Loucy (cell line): ENCODE data around the gene GLRX2.

Source experiments
- H2AFZ ChIP-seq: fragments of 200-600 bp; sonication (generic); 2 replicates; pipeline ENCODE4 v1.6.0; 2016; ENCODE audit warnings: antibody characterized with exemption, mild to moderate bottlenecking, low read length, moderate library complexity
- H3F3A ChIP-seq: fragments of 200-600 bp; 2 replicates; pipeline ENCODE4 v1.6.0; 2016; ENCODE audit warnings: antibody characterized with exemption, low read depth, mild to moderate bottlenecking
- H3K27me3 ChIP-seq: fragments of 200-600 bp; sonication (generic); 2 replicates; pipeline ENCODE4 v1.6.1; 2014; ENCODE audit warnings: low read length, mild to moderate bottlenecking; ENCODE audit not compliant: insufficient read depth, poor library complexity, severe bottlenecking
- H3K36me3 ChIP-seq: fragments of 200-600 bp; sonication (generic); 2 replicates; pipeline ENCODE4 v1.6.1; 2016; ENCODE audit warnings: low read length; ENCODE audit not compliant: insufficient read depth
- H3K4me1 ChIP-seq: fragments of 200-600 bp; sonication (generic); 2 replicates; pipeline ENCODE4 v1.5.1; 2014; ENCODE audit warnings: low read length, mild to moderate bottlenecking; ENCODE audit not compliant: insufficient read depth, poor library complexity, severe bottlenecking
- H3K4me2 ChIP-seq: fragments of 200-600 bp; sonication (generic); 2 replicates; pipeline ENCODE4 v1.6.0; 2014; ENCODE audit warnings: antibody characterized with exemption, low read length, low read depth, mild to moderate bottlenecking; ENCODE audit not compliant: poor library complexity, severe bottlenecking
- H3K4me3 ChIP-seq: fragments of 200-600 bp; sonication (generic); 2 replicates; pipeline ENCODE4 v1.5.1; 2014; ENCODE audit warnings: low read length, mild to moderate bottlenecking, mixed read lengths; ENCODE audit not compliant: poor library complexity, severe bottlenecking
- H3K79me2 ChIP-seq: fragments of 200-600 bp; sonication (generic); 2 replicates; pipeline ENCODE4 v1.6.1; 2014; ENCODE audit warnings: low read length; ENCODE audit not compliant: insufficient read depth
- H3K9ac ChIP-seq: fragments of 200-600 bp; sonication (generic); 2 replicates; pipeline ENCODE4 v1.6.0; 2014; ENCODE audit warnings: mild to moderate bottlenecking, low read depth, low read length, moderate library complexity; ENCODE audit not compliant: poor library complexity, severe bottlenecking
- H3K9me2 ChIP-seq: fragments of 200-600 bp; sonication (generic); replicated peaks from 2 replicates; pipeline ENCODE4 v1.6.1; 2016; ENCODE audit warnings: low read depth, low read length, mixed read lengths
- H3K9me3 ChIP-seq: fragments of 200-600 bp; sonication (generic); 2 replicates; pipeline ENCODE4 v1.6.1; 2014; ENCODE audit warnings: mild to moderate bottlenecking, antibody characterized with exemption, low read length, low read depth; ENCODE audit not compliant: insufficient read depth
- H4K20me1 ChIP-seq: fragments of 200-600 bp; sonication (generic); 2 replicates; pipeline ENCODE4 v1.6.0; 2014; ENCODE audit warnings: antibody characterized with exemption, low read length, mild to moderate bottlenecking; ENCODE audit not compliant: insufficient read depth, poor library complexity, severe bottlenecking
- CTCF ChIP-seq: fragments of 200-600 bp; sonication (generic); conservative IDR thresholded peaks from 2 replicates; pipeline ENCODE4 v1.5.1; 2014; ENCODE audit warnings: mild to moderate bottlenecking, antibody characterized with exemption, low read length
- EZH2phosphoT487 ChIP-seq: fragments of 200-600 bp; IDR thresholded peaks from 2 replicates; pipeline ENCODE4 v1.6.1; 2018; ENCODE audit warnings: antibody characterized with exemption, mild to moderate bottlenecking, moderate library complexity, borderline replicate concordance

GLRX2 gene

GRCh38 chr1:193143285-193143684, 38.1 kb upstream of the GLRX2 start:
- no peak overlapping the region for H3K4me2 ChIP-seq
- H3K4me3 ChIP-seq = no peak overlapping the region
- H3K36me3 ChIP-seq = peaks cover 89% of the 10 kb centered on the region
- H3K9ac ChIP-seq = no peak overlapping the region
- peaks cover 37% of the 10 kb centered on the region for H4K20me1 ChIP-seq
- H3K79me2 ChIP-seq = peaks cover 31% of the 10 kb centered on the region; the same call in 1 of the 2 replicates
- TF ChIP-seq EZH2phosphoT487 (no peak), CTCF (peak; percentile 49)
- no peaks in the 10 kb centered on the region for H3K27me3 ChIP-seq
- no peaks in the 10 kb centered on the region for H3K9me3 ChIP-seq
- no peak overlapping the region for H2AFZ ChIP-seq
- no peaks in the 10 kb centered on the region for H3K4me1 ChIP-seq
- H3K9me2 ChIP-seq = no peaks in the 10 kb centered on the region
- no peaks in the 10 kb centered on the region for H3F3A ChIP-seq

GRCh38 chr1:193142409-193142808, 37.2 kb upstream of the GLRX2 start:
- Histone ChIP-seq H3K36me3 (peaks cover 90% of the 10 kb centered on the region), H3K9me2 (no peaks in the 10 kb centered on the region), H4K20me1 (peaks cover 37% of the 10 kb centered on the region), H3K79me2 (peaks cover 31% of the 10 kb centered on the region; the same call in 1 of the 2 replicates), H2AFZ (no peak overlapping the region), H3K27me3 (no peaks in the 10 kb centered on the region), H3K9ac (no peak overlapping the region), H3K4me2 (no peak overlapping the region), H3K4me3 (no peak overlapping the region), H3K4me1 (no peaks in the 10 kb centered on the region), H3K9me3 (no peaks in the 10 kb centered on the region), H3F3A (no peaks in the 10 kb centered on the region)
- TF ChIP-seq EZH2phosphoT487 = no peak
- no peak for TF ChIP-seq CTCF

- Histone ChIP-seq H3K4me3 (no peak overlapping the region), H3K4me2 (peak overlapping the region; percentile 7), H4K20me1 (peaks cover 39% of the 10 kb centered on the region), H3K9me3 (no peaks in the 10 kb centered on the region), H3K36me3 (peaks cover 91% of the 10 kb centered on the region), H3K27me3 (no peaks in the 10 kb centered on the region), H3K9ac (no peak overlapping the region), H2AFZ (no peak overlapping the region), H3F3A (no peaks in the 10 kb centered on the region), H3K79me2 (peaks cover 32% of the 10 kb centered on the region), H3K9me2 (no peaks in the 10 kb centered on the region), H3K4me1 (no peaks in the 10 kb centered on the region)
- TF ChIP-seq CTCF = no peak
These were observed 36.6 kb upstream of the GLRX2 start for GRCh38 chr1:193141804-193142203.
